Midbrain (tissue), 1 donor: ENCODE data around the gene MARS1.

ENCODE experiments used
- DNase-seq: peaks from one replicate; lab custom pipeline; 2025; lab: John Stamatoyannopoulos, UW

The MARS1 gene

GRCh38 chr12:57530396-57531142 is 42.7 kb downstream of the MARS1 start:
- no peak for DNase-seq

GRCh38 chr12:57531836-57532235 is 44.0 kb downstream of the MARS1 start:
- no peak for DNase-seq

- DNase-seq, result no peak
Observed at GRCh38 chr12:57533108-57533507, 45.2 kb downstream of the MARS1 start.

- DNase-seq, result no peak
Observed at GRCh38 chr12:57534250-57534649, 46.4 kb downstream of the MARS1 start.

- no peak for DNase-seq
Observed at GRCh38 chr12:57534991-57535543, 47.2 kb downstream of the MARS1 start.

- no peak for DNase-seq
Observed at GRCh38 chr12:57535764-57536596, 48.1 kb downstream of the MARS1 start.

- no peak for DNase-seq
Observed at GRCh38 chr12:57536597-57536942, 48.7 kb downstream of the MARS1 start.

GRCh38 chr12:57539134-57539768 is 51.4 kb downstream of the MARS1 start:
- DNase-seq, result no peak

GRCh38 chr12:57541001-57541400 is 53.1 kb downstream of the MARS1 start:
- no peak for DNase-seq

- DNase-seq, result no peak
Observed at GRCh38 chr12:57541717-57542116, 53.8 kb downstream of the MARS1 start.

- no peak for DNase-seq
Observed at GRCh38 chr12:57543581-57543980, 55.7 kb downstream of the MARS1 start.

GRCh38 chr12:57545809-57546437 is 58.1 kb downstream of the MARS1 start:
- no peak for DNase-seq

- DNase-seq, result peak; percentile 96
Observed at GRCh38 chr12:57546438-57547287, 58.8 kb downstream of the MARS1 start, which contains the start of gene DCTN2. Gene DCTN2 (minus strand): TSS chr12:57547192. CDS start chr12:57547063, 129 bp downstream.

GRCh38 chr12:57547288-57548012 is 59.6 kb downstream of the MARS1 start:
- DNase-seq, result no peak

- DNase-seq, result no peak
Observed at GRCh38 chr12:57548013-57548315, 60.1 kb downstream of the MARS1 start.

- no peak for DNase-seq
Observed at GRCh38 chr12:57548488-57548887, 60.6 kb downstream of the MARS1 start.

- no peak for DNase-seq
Observed at GRCh38 chr12:57549203-57549908, 61.5 kb downstream of the MARS1 start.

GRCh38 chr12:57549909-57550640 is 62.2 kb downstream of the MARS1 start, which contains the start of gene KIF5A:
Gene KIF5A (plus strand): TSS chr12:57550044. CDS start chr12:57550272, 228 bp downstream.
- peak; percentile 46 for DNase-seq
